Activated gamma-delta T cell treated with anti-CD3 and anti-CD28 coated beads, Interleukin-2, amount 50 U/mL, for 16 hours (primary cell): ENCODE data around the gene GORASP2.

Experiments used
- DNase-seq: peaks from one replicate; pipeline ENCODE4 v3.0.0-alpha.2; 2020; ENCODE audit warnings: low read depth

GORASP2 gene

GRCh38 chr2:170923799-170924198, 5.3 kb upstream of the GORASP2 start:
- no peak for DNase-seq

DNA sequence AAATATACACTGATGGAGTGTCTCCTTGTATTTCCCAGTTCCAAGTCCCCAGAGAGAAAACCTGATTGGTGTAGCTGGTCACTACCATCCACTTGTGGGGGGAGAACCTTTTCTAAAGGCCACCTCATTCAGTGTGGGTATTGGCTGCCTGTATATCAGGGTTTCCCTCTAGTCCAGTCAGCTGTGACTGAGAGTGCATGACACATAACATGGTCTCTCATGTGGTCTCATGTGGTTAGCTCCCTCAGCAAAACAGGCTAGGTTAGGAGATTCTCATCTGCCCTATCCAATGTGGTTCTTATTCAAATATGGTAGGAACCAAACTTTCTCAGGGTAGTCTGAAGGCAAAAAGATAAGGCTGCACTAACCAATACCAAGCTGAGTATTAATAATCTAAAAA, 4.1 kb upstream of the GORASP2 start:
- no peak for DNase-seq

- no peak for DNase-seq
Measured at GRCh38 chr2:170925923-170926322, 3.1 kb upstream of the GORASP2 start.

- no peak for DNase-seq
Measured at GRCh38 chr2:170926743-170927297, 2.2 kb upstream of the GORASP2 start.

- DNase-seq = no peak
Measured at GRCh38 chr2:170928036-170928823, 823 bp upstream of the GORASP2 start.

GRCh38 chr2:170929686-170930050, 615 bp downstream of the GORASP2 start:
- DNase-seq = peak; percentile 12

- peak; percentile 37 for DNase-seq
Measured at GRCh38 chr2:170930131-170930990, 1.3 kb downstream of the GORASP2 start.

DNA sequence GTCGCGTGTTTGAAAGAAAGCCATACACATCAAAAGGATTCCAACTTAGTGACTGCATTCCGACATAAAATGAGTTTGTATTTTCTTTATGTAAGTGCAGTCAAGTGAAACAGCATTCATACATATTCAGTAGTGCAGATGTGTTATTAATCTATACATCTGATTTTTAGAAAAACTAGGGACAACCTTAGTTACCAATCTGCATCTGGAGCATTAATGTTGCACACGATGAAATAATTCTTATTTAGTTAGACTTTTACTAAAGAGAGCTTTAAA, 1.9 kb downstream of the GORASP2 start:
- no peak for DNase-seq

DNA sequence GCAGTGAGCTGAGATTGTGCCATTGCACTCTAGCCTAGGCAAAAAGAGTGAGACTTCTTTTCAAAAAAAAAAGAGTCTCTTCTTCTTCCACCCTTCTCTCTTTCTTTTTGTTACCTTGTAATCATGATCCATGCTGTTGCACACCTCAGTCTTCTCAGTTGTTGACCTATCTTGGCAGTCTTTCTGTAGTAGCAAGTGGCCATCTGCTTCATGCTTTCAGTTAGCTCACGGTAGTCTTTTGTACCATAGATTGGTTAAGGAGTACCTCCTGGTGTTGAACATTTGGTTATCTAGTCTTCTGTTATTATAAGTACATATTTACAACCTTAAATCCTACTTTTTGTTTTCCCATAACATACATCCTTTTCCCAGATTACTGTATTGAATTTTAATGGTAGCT, 3.1 kb downstream of the GORASP2 start:
- DNase-seq = no peak

GRCh38 chr2:170932948-170933347, 3.9 kb downstream of the GORASP2 start:
- DNase-seq = no peak

DNA sequence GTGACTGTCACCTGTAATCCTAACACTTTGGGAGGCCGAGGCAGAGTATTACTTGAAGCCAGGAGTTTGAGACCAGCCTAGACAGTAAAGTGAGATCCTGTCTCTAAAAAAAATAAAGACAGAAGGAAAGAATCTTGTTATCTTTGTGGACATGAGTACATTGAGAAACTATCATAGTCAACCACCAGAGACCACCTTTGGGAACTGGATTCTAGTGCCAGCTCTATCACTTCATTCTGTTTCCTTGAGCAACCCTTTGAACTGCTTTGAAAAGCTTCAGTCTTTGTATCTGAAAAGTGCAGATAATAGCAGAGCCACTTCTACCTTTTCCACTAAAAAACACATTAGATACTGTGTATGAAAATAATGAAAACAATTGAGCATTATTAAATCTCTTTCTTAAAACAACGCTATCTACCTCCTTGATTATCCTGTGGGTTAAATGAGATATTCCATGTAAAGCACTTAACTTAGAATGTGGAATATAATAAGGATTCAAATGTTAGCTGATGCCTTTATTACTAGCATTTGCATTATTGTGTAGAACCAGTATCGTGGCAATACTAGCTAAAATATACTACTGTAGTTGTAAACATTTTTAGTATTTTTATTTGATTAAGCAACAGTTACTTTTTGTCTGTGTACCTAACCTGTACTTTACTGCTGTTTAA, 8.8 kb downstream of the GORASP2 start:
- no peak for DNase-seq

DNA sequence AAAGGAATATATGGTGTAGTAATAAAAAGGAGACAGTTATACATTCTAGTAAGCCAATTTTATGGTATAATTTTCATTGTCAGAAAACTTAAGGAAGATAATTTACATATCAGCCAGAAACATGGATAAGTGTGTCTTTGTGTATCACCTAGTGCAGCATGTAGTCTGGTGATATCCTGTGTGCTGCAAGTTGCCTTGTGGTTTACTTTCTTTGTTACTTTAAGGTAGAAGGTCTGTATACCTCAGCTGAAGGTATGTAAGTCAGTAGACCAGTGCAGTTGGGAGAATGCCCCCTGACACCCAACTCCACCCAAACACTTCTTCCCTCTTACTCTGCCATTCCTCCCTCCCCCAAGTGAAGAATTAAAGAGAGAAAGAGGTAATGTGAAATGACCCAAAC, 11.0 kb downstream of the GORASP2 start:
- DNase-seq = no peak

DNA sequence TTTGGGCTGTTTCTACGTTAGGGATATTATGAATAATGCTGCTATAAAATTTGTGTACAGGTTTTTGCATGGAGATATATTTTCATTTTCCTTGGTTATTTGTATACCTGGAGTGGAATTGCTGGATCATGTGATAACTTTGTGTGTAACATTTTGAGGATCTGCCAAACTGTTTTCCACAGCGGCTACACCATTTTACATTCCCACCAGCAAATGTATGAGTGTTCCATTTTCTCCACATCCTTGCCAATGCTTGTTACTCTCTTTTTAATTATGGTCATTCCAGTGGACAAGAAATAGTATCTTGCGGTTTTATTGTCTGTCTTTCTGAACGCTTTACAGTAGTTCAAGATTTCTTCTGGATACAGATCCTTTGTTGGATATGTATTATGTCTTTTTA, 13.6 kb downstream of the GORASP2 start:
- DNase-seq = no peak

GRCh38 chr2:170943041-170943440, 14.0 kb downstream of the GORASP2 start:
- no peak for DNase-seq

GRCh38 chr2:170943596-170943995, 14.5 kb downstream of the GORASP2 start:
- DNase-seq = no peak

GRCh38 chr2:170944545-170944944, 15.5 kb downstream of the GORASP2 start:
- no peak for DNase-seq

DNA sequence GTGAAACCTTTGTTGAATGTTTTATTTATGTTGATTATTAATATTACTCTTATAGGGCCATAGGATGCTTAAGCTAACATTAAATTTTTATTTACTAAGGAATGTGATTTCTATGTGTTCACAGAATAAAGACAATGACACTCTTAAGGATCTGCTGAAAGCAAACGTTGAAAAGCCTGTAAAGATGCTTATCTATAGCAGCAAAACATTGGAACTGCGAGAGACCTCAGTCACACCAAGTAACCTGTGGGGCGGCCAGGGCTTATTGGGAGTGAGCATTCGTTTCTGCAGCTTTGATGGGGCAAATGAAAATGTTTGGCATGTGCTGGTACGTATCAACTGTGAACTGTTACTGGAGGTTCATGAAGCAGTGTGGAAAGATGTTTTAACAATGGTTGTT, 20.4 kb downstream of the GORASP2 start:
- DNase-seq = no peak

- no peak for DNase-seq
Measured at GRCh38 chr2:170950221-170950761, 21.2 kb downstream of the GORASP2 start.

- no peak for DNase-seq
Measured at GRCh38 chr2:170953941-170954340, 24.9 kb downstream of the GORASP2 start.

DNA sequence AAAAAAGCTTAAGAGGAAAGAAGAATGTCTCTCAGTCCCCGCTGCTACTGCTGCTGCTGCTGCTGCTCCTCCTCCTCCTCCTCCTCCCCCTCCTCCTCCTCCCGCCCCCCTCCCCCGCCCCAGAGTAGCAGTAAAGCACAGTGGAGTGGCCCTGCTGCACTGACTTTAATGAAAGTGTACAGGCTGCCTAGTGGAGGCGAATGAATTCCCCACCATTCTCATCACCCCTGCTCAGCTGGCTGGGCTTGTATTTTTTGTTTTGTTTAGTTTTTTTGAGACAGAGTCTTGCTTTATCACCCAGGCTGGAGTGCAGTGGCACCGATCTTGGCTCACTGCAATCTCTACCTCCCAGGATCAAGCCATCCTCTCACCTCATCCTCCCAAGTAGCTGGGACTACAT, 34.3 kb downstream of the GORASP2 start:
- DNase-seq = no peak

DNA sequence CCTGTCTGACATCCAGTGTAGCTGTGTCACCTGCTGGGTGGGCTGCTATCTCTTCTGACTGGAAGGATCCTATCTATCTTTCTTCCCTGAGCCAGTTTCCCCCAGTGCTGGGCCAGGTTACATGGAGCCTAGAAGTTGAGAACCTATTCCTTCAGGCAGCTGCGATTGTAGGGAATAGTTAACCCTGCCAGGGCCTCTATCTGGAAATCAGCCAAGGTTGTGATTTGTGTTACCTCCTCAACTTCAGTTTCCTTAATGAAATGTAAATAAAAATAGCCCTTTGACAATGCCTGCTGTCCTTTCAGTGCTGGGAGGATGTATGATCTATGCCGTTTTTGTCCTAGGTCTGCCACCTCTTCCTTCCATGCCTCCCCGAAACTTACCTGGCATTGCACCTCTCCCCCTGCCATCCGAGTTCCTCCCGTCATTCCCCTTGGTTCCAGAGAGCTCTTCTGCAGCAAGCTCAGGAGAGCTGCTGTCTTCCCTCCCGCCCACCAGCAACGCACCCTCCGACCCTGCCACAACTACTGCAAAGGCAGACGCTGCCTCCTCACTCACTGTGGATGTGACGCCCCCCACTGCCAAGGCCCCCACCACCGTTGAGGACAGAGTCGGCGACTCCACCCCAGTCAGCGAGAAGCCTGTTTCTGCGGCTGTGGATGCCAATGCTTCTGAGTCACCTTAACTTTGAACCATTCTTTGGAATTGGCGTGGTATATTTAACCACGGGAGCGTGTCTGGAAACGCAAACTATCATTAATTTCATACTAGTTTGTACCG, 36.6 kb downstream of the GORASP2 start:
- no peak for DNase-seq
